CD4-positive, alpha-beta T cell treated with Interleukin-21 for 1 hour (primary cell): ENCODE data around the gene GATD1.
A peak's percentile ranks its signal among the peaks of the same experiment; 100 is the strongest.

Source experiments
- DNase-seq: peaks from one replicate; pipeline ENCODE4 v3.0.0-alpha.2; 2020

The GATD1 gene, protein sequence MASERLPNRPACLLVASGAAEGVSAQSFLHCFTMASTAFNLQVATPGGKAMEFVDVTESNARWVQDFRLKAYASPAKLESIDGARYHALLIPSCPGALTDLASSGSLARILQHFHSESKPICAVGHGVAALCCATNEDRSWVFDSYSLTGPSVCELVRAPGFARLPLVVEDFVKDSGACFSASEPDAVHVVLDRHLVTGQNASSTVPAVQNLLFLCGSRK

DNA sequence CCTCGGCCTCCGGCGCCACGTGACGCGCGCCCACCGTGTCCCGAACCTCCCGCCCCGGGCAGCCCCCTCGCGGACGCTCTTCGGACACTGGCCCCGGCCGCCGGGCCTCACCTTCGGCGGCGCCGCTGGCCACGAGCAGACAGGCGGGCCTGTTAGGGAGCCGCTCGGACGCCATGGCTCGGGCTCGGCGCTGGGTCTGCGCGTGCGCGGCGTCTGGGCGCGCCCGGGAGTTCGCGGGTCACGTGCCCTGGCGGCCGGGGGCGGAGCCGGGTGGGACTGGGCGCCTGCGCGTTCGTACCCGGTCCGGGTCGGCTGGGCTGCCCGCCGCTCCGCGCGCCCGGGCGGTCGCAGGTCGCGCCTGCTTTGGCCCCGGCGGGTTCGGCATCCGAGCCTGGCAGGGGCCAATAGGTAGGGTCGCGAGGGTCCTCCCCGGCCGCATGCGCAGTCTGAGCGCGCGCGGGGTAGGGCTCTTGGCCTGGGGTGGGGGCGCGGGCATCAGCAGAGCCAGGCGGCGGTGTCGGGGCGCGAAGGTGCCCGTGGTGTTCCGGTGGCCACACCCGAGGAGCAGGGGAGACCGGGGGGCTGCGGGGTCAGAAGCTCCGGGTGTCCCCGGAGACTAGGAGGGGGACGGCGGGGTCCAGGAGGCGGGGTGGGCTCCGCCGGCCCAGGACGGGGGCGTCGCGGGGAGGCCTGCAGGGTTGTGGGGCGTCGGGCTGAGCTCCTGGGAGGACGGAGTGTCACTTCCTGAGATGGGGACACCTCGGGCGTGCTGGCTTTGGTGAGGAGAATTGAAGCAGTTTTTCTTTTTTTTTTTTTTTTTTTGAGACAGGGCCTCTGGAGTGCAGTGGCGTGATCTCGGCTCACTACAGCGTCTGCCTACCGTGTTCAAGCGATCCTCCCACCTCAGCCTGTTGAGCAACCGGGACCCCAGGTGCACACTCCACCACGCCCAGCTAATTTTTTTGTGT lies at the start of gene GATD1:
Gene GATD1 (minus strand): TSS at position 200 of the 968 bp plus-strand sequence. CDS start 25 bp downstream, at position 175.
- peak; percentile 92 for DNase-seq

DNA sequence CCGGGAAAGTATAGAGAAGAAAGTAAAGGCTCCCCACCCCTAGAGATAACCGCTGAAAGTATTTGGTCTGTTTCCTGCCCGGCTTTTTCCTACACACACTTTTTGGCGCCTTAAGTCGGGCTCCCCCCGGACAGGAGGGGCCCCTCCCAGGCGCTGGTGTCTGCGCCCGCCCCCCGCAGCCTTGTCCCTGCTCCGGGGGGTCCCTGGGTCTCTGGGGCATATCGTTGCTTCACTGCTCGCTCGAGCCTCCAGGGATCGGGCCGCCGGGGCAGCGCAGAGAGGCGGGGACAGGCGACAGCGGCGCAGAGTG lies 49.5 kb upstream of the GATD1 start:
- no peak for DNase-seq

DNA sequence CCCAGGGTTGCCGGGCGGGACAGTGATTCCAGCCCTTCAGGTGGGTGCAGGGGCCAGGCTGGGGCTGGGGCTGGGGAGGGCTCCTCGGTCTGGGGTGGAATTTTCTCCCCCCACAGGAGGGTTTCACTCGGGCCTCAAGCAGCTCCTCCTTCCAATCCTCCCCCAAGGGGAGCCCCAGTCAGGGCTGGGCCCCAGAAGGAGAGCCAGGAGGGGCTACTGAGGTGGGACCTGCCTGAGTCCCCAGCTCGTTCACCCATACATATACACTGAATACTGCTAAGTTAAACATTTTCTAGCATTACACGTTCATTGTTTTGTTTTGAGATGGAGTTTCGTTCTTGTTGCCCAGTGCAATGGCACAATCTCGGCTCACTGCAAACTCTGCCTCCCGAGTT lies 48.9 kb upstream of the GATD1 start:
- no peak for DNase-seq

DNA sequence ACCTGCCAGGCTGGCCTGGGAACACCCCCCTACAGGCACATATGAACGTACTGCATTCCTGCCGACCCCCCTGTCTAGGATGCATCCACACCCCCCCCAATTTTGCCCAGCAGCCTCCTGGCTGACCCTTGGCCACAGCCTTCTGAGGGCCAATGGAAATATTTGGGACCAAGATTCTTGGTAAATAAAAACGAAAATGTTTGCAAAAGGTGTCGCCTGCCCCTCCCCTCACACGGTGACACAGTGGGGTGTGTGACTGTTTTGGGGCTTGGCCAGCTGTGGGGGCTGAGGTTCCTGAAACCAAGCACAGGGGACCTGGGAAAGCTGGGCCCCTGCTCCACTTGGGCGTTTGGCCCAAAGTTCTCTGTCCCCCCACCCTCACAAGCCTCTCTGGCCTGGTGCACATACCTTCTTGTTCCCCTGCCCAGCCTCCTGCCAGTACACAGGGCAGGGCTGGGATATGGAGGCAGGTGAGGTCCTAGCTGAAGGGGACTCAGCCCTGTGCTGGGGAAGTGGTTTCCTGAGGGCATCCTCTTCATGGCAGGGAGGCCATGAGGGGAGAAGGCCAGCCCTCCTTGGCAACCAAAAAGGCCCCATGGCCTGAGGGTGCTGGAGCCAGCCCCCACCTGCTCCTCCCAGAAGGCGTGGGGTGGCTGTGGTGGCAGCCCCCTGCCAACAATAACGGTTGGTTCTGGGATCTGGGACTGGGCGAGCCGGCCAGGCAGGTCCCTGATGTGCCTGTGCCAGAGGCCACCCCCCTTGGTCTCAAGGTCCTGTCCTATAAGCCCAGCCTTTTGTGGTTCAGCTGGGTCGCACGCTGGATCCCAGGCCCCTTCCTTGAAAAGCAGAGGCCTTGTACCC lies 48.3 kb upstream of the GATD1 start:
- no peak for DNase-seq

DNA sequence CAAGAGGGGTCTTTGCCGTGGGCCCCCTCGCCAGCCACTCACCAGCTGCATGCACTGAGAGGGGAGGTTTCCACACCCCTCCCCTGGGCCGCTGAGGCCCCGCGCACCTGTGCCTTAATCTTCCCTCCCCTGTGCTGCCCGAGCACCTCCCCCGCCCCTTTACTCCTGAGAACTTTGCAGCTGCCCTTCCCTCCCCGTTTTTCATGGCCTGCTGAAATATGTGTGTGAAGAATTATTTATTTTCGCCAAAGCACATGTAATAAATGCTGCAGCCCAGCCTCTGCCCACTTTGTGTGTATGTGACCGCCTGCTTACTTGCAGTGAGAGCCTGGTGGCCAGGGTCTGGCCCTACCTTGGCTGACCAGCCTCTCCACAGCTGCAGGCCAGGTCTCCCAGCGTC lies 47.7 kb upstream of the GATD1 start:
- DNase-seq: no peak

DNA sequence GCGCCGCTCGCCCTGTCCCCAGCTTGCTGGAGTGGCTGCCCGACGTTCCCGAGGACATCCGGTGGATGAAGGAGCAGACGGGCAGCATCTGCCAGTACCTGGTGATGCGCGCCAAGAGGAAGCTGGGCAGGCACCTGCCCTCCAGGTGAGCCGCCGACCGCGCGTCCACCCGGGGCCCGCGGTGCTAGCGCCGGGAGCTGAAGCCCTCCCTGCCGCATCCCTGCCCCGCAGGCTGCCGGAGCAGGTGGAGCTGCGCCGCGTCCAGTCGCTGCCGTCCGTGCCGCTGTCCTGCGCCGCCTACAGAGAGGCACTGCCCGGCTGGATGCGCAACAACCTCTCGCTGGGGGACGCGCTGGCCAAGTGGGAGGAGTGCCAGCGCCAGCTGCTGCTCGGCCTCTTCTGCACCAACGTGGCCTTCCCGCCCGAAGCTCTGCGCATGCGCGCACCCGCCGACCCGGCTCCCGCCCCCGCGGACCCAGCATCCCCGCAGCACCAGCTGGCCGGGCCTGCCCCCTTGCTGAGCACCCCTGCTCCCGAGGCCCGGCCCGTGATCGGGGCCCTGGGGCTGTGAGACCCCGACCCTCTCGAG lies 47.1 kb upstream of the GATD1 start:
- DNase-seq: no peak

DNA sequence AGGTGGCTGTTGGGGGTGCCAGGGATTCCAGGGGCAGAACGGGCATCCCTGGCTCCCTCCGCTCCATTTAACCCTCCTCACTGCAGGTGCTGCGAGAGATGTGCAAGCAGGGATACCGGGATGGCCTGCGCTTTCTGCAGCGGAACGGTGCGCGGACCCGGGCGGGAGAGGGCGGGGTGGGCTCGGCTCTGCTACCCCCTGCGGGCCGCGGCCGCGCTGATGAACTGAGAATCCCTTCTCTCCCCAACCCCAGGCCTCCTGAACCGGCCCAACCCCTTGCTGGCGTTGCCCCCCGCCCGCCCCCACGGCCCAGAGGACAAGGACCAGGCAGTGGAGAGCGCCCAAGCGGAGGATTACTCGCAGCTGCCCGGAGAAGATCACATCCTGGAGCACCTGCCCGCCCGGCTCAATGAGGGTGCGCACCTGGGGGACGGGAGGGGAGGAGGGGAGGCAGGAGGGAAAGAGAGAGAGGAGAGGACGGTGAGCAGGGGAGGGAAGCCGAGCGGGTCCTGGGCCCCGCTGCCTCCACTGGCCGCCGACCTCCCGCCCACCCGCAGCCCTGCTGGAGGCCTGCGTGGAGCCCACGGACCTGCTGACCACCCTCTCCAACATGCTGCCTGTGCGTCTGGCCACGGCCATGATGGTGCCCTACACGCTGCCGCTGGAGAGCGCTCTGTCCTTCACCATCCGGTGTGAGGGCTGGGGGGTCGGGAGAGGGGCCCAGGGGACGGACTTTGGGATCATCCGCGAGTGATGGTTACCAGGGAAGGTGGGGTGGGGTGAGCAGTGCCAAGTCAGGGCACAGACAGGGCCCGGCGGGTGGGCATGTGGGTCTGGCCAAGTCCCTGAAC lies 46.4 kb upstream of the GATD1 start:
- no peak for DNase-seq

DNA sequence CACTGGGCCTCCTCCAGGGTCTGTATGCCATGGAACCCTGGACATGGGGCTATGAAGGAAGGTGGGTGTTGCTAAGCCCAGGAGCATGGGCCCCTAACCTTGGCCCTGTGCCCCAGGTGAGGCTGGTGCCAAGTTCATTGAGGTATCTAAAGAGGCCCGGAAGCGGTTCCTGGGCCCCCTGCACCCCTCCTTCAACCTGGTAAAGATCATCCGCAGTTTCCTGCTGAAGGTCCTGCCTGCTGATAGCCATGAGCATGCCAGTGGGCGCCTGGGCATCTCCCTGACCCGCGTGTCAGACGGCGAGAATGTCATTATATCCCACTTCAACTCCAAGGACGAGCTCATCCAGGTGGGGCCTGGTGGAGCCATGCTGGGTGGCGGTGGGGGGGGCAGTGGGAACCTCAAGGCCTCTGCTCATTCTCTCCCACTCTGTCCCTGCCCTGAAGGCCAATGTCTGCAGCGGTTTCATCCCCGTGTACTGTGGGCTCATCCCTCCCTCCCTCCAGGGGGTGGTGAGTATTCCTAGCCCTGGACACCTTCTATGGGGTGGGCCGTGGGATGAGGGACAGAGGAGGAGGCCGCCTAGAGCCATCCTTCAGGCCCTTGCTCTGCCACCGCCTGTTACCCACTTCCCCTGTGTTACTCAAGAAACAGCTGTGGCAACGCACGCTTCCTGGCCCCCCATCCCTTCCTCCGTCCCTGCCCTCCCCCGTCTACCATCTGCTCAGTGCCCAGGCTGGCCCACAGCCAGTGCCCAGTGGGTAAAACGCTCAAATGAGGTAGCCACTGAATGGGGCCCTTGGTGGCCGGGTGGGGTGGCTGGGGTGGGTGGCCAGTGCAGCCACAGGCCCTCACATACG lies 44.5 kb upstream of the GATD1 start:
- DNase-seq: no peak

DNA sequence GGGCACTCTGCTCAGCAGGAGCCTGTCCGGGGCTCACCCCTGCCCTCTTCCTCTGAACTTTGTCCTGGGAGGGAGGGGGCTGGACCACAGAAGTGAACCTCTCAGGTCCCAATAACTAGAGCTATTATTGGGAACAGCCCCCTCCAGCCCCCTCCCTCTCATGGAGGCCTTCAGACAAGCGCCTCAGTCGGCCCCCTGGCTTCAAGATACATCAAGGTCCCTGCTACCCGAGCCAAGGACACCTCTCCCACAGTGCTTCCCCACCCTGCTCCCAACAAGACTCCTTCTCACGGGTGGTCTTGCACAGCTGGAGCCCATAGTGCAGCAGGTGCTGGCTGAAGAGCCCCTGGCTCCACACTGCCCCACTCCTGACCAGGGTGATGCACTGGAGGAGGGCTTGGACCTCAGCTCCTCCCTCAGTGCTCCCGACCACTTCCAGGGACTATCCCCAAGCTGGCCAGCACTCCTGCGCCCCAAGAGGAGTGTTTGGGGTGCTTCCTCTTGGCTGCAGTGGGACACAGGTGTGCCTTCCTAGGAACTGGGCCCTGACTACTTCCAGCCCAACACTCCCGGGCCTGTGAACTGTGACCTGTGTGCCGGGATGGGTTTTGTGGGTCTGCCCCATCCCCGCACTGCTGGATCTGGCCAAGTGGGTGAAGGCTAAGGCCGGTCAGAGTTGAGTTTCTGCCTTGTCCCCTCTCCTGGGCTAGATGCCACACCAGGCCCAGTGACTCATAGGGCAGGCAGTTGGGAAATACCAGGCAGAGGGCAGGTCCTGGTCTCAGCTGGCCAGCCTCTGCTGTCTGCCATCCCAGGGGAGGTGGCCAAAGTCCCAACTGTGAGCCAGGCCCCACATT lies 43.6 kb upstream of the GATD1 start:
- no peak for DNase-seq

DNA sequence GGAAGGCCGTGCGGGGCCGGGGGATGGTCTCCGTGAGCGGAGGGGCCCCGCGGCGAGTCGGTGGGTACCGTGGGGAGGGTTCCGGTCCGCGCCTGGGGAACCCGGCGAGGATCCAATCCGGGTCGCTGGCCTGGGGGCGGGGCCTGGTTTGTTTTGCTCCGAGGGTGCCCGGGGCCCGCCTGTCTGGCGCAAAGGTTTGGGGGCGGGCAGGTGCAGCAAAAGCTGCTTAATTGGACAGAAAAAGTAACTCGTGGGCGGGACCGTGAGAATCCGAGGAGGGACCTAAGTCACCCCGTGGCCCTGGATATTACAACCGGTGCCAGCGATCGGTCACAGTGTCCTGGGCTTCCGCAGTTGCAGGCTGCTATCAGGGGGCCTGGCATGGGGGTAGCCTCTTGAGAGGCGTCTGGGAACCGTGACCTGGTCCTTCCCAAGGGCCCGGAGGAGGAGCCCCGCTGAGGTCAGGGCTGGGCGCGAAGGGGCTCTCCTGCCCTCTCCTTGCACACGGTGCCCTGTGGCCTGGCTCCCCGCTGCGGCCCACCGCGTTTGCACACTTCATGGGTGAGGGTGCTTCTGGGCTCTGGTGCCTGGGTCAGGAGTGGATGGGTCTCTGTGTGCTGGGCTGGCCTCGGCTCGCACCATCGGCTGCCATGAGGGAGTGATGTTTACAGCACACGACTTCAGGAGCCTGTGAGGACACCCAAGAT lies 42.8 kb upstream of the GATD1 start:
- DNase-seq: peak; percentile 96

DNA sequence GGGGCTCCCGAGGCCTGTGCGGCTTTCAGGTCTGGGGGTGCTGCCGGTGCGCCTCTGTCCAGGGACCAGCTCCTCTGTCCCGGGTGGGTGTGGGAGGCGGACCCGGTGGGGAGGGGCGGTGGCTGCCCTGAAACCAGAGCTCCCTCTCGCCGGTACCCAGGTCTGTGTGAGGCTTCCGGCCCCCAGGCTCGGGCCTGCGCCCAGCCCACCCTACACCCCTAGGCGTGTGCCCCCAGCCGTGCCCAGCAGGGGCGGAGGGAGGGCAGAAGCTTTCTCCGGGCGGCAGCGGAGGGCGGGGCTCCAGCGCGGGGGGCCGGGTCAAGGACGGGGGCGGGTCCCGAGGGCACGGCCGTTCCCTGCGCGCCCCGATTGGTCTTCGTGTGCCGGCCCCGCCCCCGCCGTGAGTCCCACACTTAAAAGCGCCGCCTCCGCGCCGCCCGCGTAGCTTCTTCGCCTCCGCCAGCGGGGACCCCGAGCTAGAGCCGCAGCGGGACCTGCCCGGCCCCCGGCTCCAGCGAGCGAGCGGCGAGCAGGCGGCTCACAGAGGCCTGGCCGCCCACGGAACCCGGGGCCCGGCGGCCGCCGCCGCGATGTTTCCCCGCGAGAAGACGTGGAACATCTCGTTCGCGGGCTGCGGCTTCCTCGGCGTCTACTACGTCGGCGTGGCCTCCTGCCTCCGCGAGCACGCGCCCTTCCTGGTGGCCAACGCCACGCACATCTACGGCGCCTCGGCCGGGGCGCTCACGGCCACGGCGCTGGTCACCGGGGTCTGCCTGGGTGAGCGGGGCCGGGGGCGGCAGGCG lies 42.0 kb upstream of the GATD1 start:
- DNase-seq: peak; percentile 93

DNA sequence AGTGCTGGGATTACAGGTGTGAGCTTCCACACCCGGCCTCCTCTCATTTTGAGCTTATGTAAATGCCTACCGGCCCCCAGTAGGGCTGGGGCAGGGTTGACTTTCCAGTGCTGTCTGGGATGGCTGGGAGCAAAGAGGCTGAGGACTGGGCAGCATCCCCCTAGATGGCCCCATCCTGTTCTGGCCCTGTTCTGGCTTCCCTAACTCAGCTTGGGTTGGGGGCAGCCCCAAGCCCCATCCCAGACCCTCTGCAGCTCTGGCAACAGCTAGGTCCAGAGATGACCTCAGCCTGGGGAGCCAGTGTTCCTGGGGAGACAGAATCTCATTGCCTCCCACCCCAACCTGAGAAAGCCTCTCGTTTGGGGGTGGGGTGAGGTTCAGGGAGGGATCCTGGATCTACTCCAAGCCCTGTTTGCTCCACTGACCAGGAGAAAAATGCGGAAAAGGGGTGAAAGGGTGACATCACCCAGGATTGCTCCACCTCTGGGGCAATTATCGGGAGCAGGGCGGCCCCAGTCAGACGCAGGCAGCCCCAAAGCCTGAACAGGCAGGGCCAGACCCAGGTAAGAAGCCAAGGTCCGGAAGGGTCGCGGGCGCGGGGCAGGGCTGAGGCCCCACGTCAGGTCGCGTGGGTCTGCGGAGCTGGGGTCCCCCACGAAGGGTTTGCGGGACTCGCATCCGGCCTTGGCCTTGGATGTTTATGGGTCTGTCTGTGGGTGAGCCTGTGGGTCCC lies 41.3 kb upstream of the GATD1 start, which contains the start of gene PNPLA2:
Gene PNPLA2 (plus strand): TSS at position 519 of the 733 bp plus-strand sequence. CDS start 805 bp downstream, outside the sequence.
- no peak for DNase-seq

DNA sequence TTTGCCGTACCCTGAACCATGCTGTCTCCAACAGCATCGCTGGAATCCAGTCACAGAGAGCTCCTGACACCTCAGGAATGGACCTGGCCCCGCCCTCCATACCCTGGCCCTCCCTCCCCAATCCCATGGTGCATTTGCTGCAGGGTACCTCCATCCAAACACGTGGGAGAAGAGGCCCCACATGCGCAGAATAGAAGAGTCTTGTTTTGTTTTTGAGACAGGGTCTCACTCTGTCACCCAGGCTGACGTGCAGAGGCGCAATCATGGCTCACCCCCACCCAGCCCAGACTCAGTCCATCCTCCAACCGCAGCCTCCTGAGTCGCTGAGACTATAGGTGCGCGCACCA lies 39.1 kb upstream of the GATD1 start:
- DNase-seq: no peak

DNA sequence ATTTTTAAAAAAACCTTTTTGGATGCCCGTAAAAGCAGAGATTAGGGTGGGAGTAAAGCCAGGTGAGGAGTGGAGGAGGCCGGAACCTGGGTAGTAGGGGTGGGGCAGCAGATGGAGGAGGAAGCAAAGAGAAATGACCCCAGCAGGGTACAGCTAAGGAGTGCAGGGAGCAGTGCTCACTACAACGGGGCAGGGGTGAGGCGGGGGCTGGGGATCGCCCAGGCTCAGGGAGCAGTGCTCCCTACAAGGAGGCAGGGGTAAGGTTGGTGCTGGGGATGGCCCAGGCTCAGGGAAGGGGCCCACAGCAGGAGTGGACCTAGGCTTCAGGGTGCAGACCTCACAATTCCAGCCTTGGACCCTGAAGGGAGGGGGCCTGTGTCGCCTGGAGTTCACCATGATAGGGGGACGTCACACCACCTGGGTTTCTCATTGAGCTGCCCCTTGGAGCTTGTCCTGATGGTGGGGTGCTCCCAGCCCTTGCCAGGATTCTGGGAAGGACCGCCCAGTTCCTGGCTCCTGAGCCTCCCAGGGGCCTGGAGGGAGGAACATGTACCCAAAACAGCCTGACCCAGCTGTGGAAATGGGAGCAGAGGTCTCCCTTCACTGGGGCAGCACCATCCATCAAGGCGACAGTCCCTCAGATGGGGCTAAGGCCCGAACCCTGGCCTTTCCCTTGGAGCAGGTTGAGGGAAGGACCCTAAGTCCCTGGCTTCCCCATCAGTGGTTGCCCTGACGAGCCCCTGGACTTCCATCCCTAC lies 38.6 kb upstream of the GATD1 start:
- no peak for DNase-seq

DNA sequence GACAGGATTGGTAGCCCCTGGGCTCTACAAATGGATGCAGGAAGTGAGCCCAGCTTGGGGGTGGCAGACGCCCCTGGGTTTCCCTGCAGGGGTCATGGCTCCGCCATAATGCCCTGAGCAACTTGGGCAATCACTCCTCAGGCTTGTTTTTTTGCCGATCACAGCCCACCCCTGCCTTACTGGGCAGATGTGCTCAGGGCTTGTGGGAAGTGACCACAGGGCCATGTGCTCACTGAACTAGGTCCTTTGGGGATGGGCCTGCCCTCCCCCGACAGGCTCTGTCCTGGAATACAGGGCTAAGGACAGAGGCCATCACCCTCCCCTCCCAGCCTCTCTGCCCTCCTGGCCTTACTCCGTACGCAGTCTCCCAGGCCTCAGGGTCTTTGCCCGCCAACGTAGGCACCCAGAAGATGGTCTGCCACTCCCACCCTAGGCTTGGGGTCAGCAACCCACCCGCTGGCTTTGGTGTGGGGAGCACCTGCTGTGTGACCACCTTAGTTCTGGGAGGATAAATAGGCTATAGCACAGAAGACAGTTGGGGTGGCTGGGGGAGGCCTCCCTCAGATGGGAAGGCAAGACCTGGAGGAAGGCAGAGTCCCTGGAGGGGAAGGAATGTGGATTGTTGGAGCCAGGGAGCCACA lies 36.3 kb upstream of the GATD1 start:
- DNase-seq: no peak

DNA sequence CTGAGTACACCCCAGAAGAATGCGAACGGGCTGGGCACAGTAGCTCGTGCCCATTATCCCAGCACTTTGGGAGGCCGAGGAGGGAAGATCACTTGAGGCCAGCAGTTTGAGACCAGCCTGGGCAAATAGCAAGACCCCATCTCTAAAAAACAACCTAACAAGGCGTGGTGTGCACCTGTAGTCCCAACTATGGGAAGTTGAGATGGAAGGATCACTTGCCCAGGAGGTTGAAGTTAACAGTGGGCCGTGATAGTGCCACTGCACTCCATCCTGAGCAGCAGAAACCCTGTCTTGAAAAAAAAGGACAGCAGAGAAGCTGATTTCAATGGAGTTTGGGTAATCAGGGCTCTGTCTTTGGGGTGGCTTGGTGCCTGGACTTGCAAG lies 35.8 kb upstream of the GATD1 start:
- DNase-seq: no peak

DNA sequence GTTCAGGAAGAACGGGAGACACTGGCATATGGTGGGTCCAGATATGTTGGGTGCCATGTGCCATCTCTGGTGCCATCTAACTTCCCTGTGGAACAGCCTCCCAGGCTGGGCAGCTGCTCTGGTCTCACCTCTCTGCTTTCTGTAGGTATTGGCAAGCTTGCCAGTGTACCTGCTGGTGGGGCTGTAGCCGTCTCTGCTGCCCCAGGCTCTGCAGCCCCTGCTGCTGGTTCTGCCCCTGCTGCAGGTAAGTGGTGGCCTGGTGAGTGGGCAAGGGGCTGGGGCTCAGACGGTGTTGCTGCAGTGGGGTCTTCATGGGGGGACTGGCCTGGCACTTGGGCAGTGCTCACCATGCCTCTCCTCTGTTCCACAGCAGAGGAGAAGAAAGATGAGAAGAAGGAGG lies 35.1 kb upstream of the GATD1 start:
- no peak for DNase-seq
